HG02870 (cell line): ENCODE measurements around the gene CPS1.

Experiments
- ATAC-seq: cut with Tn5 transposase; IDR thresholded peaks from one replicate; pipeline ENCODE4 v1.9.1; 2021; ENCODE audit warnings: mild to moderate bottlenecking, moderate library complexity; ENCODE audit not compliant: unreplicated experiment

CPS1 gene

GRCh38 chr2:210604666-210605065 lies 48.3 kb downstream of the CPS1 start:
- ATAC-seq = no peak

- no peak for ATAC-seq
Measured at GRCh38 chr2:210606001-210606400, 49.6 kb downstream of the CPS1 start.

GRCh38 chr2:210611466-210611865 lies 55.1 kb downstream of the CPS1 start:
- peak; percentile 81 for ATAC-seq

GRCh38 chr2:210616074-210616473 lies 59.7 kb downstream of the CPS1 start:
- ATAC-seq = no peak

- ATAC-seq = no peak
Measured at GRCh38 chr2:210617318-210617717, 60.9 kb downstream of the CPS1 start.

GRCh38 chr2:210617732-210618330 lies 61.4 kb downstream of the CPS1 start:
- ATAC-seq = peak; percentile 86

GRCh38 chr2:210620456-210620855 lies 64.1 kb downstream of the CPS1 start:
- no peak for ATAC-seq

- no peak for ATAC-seq
Measured at GRCh38 chr2:210623506-210623905, 67.1 kb downstream of the CPS1 start.

- ATAC-seq = peak; percentile 64
Measured at GRCh38 chr2:210626849-210627248, 70.5 kb downstream of the CPS1 start.

- ATAC-seq = no peak
Measured at GRCh38 chr2:210630873-210631560, 74.6 kb downstream of the CPS1 start.

GRCh38 chr2:210633699-210634098 lies 77.3 kb downstream of the CPS1 start:
- ATAC-seq = peak; percentile 53

GRCh38 chr2:210635257-210635656 lies 78.9 kb downstream of the CPS1 start:
- ATAC-seq = no peak

- ATAC-seq = no peak
Measured at GRCh38 chr2:210642333-210642732, 85.9 kb downstream of the CPS1 start.

GRCh38 chr2:210647151-210647550 lies 90.8 kb downstream of the CPS1 start:
- ATAC-seq = no peak

GRCh38 chr2:210654091-210654490 lies 97.7 kb downstream of the CPS1 start:
- no peak for ATAC-seq

GRCh38 chr2:210655229-210655975 lies 99.0 kb downstream of the CPS1 start:
- no peak for ATAC-seq

GRCh38 chr2:210657874-210658273 lies 101.5 kb downstream of the CPS1 start:
- ATAC-seq = no peak

- no peak for ATAC-seq
Measured at GRCh38 chr2:210660751-210661150, 104.4 kb downstream of the CPS1 start.

GRCh38 chr2:210662560-210662959 lies 106.2 kb downstream of the CPS1 start:
- no peak for ATAC-seq

GRCh38 chr2:210663631-210664089 lies 107.3 kb downstream of the CPS1 start:
- no peak for ATAC-seq

- ATAC-seq = no peak
Measured at GRCh38 chr2:210667711-210668110, 111.3 kb downstream of the CPS1 start.

- ATAC-seq = no peak
Measured at GRCh38 chr2:210671065-210671464, 114.7 kb downstream of the CPS1 start.
